ENCODE data around the gene TROAP. TPM values are rescaled to one million over a fixed set of nuclear protein-coding genes. Genes with fewer than 3 reads are reported as not detected.

The TROAP gene
- total RNA-seq, 8 experiments from 2014 or later, result 0.61 to 43.1 (median 2.8) TPM

DNA sequence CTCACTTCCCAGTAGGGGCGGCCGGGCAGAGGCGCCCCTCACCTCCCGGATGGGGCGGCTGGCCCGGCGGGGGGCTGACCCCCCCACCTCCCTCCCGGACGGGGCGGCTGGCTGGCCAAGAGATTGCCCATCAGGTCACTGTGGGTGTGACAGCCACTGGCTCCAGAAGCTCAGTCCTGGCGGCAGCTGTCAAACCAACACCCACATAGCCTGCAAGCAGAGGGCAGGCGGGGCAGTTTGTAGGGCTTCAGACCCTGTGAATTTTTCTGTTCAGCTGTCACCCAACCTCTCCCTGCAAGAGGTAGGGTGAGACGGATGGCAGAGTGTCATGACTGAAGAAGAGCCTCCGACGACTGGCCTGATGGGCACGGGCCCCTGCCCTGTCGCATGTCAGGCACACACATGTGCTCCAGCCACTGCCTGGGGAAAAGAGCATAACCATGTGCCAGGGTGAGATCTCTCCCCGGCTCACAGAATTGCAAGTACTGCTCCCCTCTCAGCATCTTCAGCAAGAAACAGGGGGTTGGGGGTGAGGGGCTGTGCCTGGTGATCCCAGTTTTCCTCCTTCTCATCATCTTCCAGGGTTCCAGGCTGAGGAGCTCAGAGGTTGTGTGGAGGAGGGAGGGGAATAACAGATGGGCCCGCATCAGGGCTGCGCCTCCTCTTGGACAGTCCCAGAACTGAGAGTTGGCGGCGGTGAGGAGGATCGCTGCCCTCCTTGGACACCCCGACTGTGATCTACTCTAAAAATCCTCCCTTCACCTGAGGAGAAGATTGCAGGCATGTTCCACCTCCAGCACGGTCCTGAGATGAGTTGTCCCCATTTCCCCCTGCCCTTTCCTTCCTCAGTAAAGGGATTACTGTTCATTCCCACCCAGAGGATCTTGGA lies 39.3 kb upstream of the TROAP start:
- in situ Hi-C loops (cut with MboI; ENCODE audit: low pct_unique_long_range_greater_than_20kb in 2 of 9, low sequenced_read_pairs in 9 of 9, unreplicated experiment in 9 of 9), result loop anchor here in 1 of 9 experiments (10.0 kb wide), 1 partner anchor 61 kb away; the partner anchor contains the start of gene DNAJC22
- peak in 3 of 8 experiments; percentile 37 to 74 (median 74) for ATAC-seq (replicated peaks in 6 of 8)
- 42 to 71% (median 56%) methylated on average over 2 to 14 of the region's 25 CpGs; no CpG with 5 or more reads in 6 of the 10 experiments for WGBS, 10 experiments
- no peak overlapping the region for H3K4me3 ChIP-seq
- H3K4me1 ChIP-seq (replicated peaks in 1 of 2), result peaks cover 10 to 19% of the 10 kb centered on the region in 2 donors
- no peak overlapping the region for H3K27ac ChIP-seq

DNA sequence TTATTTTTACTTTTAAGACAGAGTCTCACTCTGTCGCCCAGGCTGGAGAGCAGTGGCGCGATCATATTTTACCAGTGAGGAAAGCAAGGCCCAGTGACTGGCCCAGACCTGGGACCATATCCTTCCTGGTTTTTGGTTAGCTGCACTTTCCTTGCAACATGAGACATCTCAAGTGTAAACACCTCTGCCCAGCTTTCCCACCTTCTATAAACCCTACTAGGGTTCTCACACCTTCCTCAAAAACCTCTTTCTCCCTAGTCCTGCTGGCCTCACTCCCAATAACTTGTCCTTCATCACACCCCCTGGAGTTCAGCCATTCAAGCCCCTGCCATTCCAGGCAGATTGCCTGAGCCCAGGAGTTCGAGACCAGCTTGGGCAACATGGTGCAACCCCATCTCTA lies 38.4 kb upstream of the TROAP start:
- Histone ChIP-seq H3K4me3 (no peak overlapping the region), H3K4me1 (replicated peaks in 1 of 2) (peaks cover 5 to 15% of the 10 kb centered on the region in 2 donors), H3K27ac (no peak overlapping the region)
- WGBS, 10 experiments, result 74 to 100% (median 89%) methylated on average over 3 to 4 of the region's 4 CpGs; no CpG with 5 or more reads in 2 of the 10 experiments
- ATAC-seq (replicated peaks in 6 of 8), result no peak
- in situ Hi-C loops (cut with MboI; ENCODE audit: low pct_unique_long_range_greater_than_20kb in 2 of 9, low sequenced_read_pairs in 9 of 9, unreplicated experiment in 9 of 9), result loop anchor here in 1 of 9 experiments (10.0 kb wide), 1 partner anchor 60 kb away; the partner anchor contains the start of gene DNAJC22

DNA sequence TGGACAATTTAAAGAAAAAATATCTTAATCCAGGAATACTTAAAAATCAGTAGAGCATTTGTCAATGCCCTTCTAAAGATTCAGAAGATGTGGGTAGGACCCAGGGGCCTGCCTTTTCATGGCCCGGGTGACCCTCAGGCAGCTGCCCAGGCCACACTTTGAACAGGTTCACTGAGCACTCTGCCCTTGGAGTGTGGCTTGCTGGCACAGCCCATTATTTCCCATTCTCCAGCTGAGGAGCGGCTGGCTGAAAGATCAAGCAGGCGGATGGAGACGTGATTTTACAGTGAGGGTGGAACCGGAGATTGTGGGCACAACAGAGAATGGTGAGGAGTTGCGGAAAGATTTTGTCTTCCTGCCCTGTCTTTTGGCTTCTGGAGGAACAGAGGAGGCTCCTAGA lies 35.2 kb upstream of the TROAP start:
- in situ Hi-C loops (cut with MboI; ENCODE audit: low pct_unique_long_range_greater_than_20kb in 2 of 9, low sequenced_read_pairs in 9 of 9, unreplicated experiment in 9 of 9), result loop anchor here in 1 of 9 experiments (10.0 kb wide), 1 partner anchor 57 kb away; the partner anchor contains the start of gene DNAJC22
- WGBS, 10 experiments, result 0 to 50% (median 40%) methylated on average over 1 to 6 of the region's 6 CpGs; no CpG with 5 or more reads in 2 of the 10 experiments
- peak in 1 of 8 experiments; percentile 16 for ATAC-seq (replicated peaks in 6 of 8)

DNA sequence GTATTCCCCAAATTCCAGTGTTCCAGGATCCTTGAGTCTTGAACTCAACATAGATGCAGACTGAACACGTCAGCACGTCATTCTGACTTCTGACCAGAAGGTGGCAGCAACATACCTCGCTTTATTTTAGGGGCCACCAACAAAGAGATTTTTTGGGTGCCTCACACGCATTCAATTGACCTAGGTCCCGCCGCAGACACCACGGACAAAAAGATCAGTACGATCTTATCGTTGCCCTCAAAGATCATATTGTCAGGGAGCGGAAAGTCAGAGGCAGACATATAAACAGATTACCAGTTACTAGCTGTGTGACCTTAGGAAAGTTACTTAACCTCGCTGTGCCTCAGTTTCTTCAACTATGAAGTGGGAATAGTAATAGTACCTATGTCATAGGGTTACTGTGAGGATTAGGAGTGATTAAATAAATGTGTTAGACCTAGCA lies 34.6 kb upstream of the TROAP start:
- peaks cover 7 to 9% of the 10 kb centered on the region in 2 donors for H3K4me1 ChIP-seq (replicated peaks in 1 of 2)
- ATAC-seq (replicated peaks in 6 of 8), result peak in 3 of 8 experiments; percentile 21 to 71 (median 53)
- 0 to 21% (median 10%) methylated on average over 1 to 11 of the region's 11 CpGs for WGBS, 10 experiments
- in situ Hi-C loops (cut with MboI; ENCODE audit: low pct_unique_long_range_greater_than_20kb in 2 of 9, low sequenced_read_pairs in 9 of 9, unreplicated experiment in 9 of 9), result loop anchor here in 1 of 9 experiments (10.0 kb wide), 1 partner anchor 56 kb away; the partner anchor contains the start of gene DNAJC22
- H3K27ac ChIP-seq, result no peak overlapping the region
- no peak overlapping the region for H3K4me3 ChIP-seq

More for the DNA sequence above, 35.2 kb upstream of the TROAP start:
- no peak overlapping the region for H3K4me3 ChIP-seq
- H3K27ac ChIP-seq, result no peak overlapping the region
- H3K4me1 ChIP-seq (replicated peaks in 1 of 2), result peaks cover 1 to 4% of the 10 kb centered on the region in 2 donors

DNA sequence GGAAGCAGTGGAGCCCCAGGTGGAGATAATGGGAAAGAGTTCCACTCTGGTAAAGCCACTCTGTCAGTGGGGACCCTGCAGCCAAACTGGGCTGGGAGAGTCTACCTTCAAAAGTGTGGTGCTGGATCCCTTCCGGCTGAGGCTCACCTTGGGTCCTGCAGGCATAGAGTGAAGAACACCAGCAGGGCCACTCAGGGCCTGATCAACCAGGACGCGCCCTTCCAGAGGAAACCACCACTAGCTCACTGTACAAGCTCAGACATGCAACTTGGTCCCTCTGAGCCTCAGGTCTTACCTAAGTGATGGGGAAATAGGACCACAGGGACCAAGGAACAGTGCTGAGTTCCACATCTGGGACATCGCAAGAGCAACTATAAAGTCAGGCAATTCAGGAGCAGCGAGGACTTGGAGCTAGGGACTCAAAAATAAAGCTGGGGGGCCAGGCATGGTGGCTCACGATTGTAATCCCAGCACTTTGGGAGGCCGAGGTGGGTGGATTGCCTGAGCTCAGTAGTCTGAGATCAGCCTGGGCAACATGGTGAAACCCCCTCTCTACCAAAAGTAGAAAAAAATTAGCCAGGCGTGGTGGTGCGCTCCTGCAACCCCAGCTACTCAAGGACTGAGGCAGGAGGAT lies 34.0 kb upstream of the TROAP start:
- WGBS, 10 experiments, result 60 to 73% (median 71%) methylated on average over 1 to 9 of the region's 9 CpGs; no CpG with 5 or more reads in 3 of the 10 experiments
- in situ Hi-C loops (cut with MboI; ENCODE audit: low pct_unique_long_range_greater_than_20kb in 2 of 9, low sequenced_read_pairs in 9 of 9, unreplicated experiment in 9 of 9), result loop anchor here in 1 of 9 experiments (10.0 kb wide), 1 partner anchor 56 kb away; the partner anchor contains the start of gene DNAJC22
- Histone ChIP-seq H3K4me3 (no peak overlapping the region), H3K27ac (no peak overlapping the region), H3K4me1 (replicated peaks in 1 of 2) (peaks cover 13 to 16% of the 10 kb centered on the region in 2 donors)
- ATAC-seq (replicated peaks in 6 of 8), result no peak

DNA sequence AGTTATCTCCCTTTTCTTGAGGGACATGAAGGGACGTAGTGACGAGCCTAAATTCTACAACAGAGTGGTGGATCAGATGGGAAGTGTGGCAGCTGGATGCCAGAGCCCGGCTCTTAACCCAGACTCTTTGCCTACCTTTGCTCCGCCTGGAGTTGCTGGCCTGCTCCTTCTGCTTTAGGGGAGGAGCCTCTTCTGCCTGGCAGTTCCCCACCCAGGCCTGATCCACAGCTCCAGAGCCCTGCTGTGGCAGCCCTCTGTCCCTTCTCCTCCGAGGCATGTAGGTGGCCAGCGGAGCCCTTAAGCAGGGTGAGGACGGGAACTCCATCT lies 30.4 kb upstream of the TROAP start:
- H3K4me3 ChIP-seq, result peak overlapping the region in 2 of 5 donors; percentile 14 to 21
- in situ Hi-C loops (cut with MboI; ENCODE audit: low pct_unique_long_range_greater_than_20kb in 2 of 9, low sequenced_read_pairs in 9 of 9, unreplicated experiment in 9 of 9), result no loop called here
- H3K27ac ChIP-seq, result no peak overlapping the region
- 61 to 80% (median 62%) methylated on average over 1 to 7 of the region's 7 CpGs; no CpG with 5 or more reads in 7 of the 10 experiments for WGBS, 10 experiments
- peak in 6 of 8 experiments; percentile 2 to 19 (median 10) for ATAC-seq (replicated peaks in 6 of 8)
- H3K4me1 ChIP-seq (replicated peaks in 1 of 2), result peaks cover 21 to 35% of the 10 kb centered on the region in 2 donors

DNA sequence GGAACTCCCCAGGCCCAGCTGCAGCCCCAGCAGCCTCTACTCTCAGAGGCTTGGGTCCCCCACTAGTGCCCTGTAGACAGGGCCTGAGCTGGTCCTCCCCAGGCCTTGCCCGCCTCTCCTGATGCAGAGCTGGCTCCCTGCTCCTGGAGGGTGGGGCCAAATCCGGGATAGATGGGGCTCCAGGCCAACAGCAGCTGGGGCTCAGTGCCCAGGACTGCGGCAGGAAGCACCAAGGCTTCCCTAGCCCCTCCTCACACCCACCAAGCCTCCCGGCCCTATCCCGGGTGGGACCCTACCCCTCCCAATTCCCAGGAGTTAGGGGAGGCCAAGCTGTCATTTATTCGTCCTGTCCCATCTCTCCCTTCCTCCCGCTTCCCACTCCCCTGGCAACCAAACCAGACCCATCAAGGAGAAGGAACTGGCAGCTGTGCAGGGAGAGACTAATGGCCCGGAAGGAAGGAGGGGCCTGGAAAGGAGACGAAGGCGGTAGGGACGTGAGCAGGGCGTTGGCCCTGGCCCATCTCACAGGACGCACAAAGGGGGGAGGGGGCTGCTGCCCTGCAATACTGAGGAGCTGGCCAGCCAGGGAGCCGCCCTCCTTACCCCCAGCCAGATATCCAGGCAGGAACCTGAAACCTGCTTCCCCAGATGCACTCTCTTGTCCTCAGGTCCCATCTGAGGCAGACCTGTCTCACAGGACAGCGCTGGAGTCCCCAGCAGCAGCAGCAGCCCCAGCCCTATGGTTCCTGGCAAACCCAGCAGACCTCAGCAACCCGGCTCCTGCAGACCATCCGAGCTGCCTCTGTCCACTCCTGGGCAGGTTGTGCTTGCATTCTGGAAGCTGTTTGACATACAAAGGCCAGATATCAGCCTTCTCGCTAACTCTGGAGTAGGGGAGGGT lies 29.7 kb upstream of the TROAP start:
- in situ Hi-C loops (cut with MboI; ENCODE audit: low pct_unique_long_range_greater_than_20kb in 2 of 9, low sequenced_read_pairs in 9 of 9, unreplicated experiment in 9 of 9), result no loop called here
- H3K4me1 ChIP-seq (replicated peaks in 1 of 2), result peaks cover 21 to 35% of the 10 kb centered on the region in 2 donors
- H3K4me3 ChIP-seq, result peak overlapping the region in 2 of 5 donors; percentile 14 to 21
- peak; percentile 14 to 76 (median 70) for ATAC-seq (replicated peaks in 6 of 8)
- WGBS, 10 experiments, result 0 to 80% (median 27%) methylated on average over 1 to 6 of the region's 18 CpGs; no CpG with 5 or more reads in 6 of the 10 experiments
- peak overlapping the region in 1 of 2 donors; percentile 48 for H3K27ac ChIP-seq

DNA sequence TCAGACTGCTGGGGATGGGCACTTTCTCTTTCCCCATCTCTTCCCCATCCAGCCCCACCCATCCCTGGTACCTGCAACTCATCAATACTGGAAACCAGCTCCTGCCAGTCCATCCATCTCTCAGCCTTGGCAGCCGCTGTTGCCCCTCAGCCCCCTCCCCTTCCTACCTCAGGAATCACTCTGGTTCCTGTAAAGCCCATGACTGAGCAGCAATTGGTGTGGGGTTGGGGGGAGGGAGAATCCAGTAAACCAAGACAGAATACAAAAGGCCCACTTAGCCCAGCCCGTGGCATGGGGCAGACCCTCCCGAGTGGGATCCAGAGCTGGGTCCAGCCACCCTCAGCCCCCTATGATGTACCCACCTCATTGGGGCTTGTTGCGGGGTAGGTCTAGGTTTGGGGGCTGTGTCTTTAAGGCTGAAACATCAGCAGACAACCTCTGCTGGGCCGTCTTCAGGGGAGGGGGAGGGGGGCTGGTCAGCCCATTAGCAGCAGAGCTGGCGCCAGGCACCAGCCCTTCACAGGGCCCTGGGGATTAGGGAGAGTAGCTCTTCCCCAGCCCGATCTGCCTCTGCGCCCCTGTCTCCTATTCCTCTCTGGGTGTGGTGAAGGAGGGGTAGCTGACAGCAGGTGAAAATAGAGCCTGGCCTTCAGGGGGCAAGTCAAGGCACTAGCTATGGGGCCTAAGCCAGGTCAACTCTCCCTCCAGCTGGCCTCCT lies 28.8 kb upstream of the TROAP start:
- H3K4me1 ChIP-seq (replicated peaks in 1 of 2), result peaks cover 21 to 35% of the 10 kb centered on the region in 2 donors
- H3K4me3 ChIP-seq, result peak overlapping the region in 2 of 5 donors; percentile 14 to 21

DNA sequence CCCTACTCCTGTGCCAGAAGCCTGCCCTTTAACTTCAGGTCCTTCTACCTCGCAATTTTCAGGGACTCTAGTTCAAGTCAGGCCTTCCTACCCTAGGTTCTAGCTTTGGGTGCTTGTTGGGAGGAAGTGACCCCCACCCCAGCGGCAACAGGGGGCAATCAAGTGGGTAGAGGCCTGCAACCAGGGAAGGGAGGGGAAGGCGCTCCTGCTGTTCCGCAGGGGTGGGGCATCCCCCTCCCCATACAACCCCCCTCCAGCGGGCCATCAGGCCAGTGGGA lies 28.3 kb upstream of the TROAP start:
- peaks cover 21 to 35% of the 10 kb centered on the region in 2 donors for H3K4me1 ChIP-seq (replicated peaks in 1 of 2)
- in situ Hi-C loops (cut with MboI; ENCODE audit: low pct_unique_long_range_greater_than_20kb in 2 of 9, low sequenced_read_pairs in 9 of 9, unreplicated experiment in 9 of 9), result no loop called here
- ATAC-seq (replicated peaks in 6 of 8), result no peak
- H3K27ac ChIP-seq, result no peak overlapping the region
- peak overlapping the region in 1 of 5 donors; percentile 21 for H3K4me3 ChIP-seq
- 0 to 40% (median 17%) methylated on average over 1 to 3 of the region's 5 CpGs; no CpG with 5 or more reads in 7 of the 10 experiments for WGBS, 10 experiments

More for the DNA sequence above, 28.8 kb upstream of the TROAP start:
- in situ Hi-C loops (cut with MboI; ENCODE audit: low pct_unique_long_range_greater_than_20kb in 2 of 9, low sequenced_read_pairs in 9 of 9, unreplicated experiment in 9 of 9), result no loop called here
- peak overlapping the region in 1 of 2 donors; percentile 48 for H3K27ac ChIP-seq
- WGBS, 10 experiments, result 32 to 67% methylated on average over 3 to 4 of the region's 8 CpGs; no CpG with 5 or more reads in 8 of the 10 experiments
- ATAC-seq (replicated peaks in 6 of 8), result peak in 5 of 8 experiments; percentile 26 to 44 (median 30)

DNA sequence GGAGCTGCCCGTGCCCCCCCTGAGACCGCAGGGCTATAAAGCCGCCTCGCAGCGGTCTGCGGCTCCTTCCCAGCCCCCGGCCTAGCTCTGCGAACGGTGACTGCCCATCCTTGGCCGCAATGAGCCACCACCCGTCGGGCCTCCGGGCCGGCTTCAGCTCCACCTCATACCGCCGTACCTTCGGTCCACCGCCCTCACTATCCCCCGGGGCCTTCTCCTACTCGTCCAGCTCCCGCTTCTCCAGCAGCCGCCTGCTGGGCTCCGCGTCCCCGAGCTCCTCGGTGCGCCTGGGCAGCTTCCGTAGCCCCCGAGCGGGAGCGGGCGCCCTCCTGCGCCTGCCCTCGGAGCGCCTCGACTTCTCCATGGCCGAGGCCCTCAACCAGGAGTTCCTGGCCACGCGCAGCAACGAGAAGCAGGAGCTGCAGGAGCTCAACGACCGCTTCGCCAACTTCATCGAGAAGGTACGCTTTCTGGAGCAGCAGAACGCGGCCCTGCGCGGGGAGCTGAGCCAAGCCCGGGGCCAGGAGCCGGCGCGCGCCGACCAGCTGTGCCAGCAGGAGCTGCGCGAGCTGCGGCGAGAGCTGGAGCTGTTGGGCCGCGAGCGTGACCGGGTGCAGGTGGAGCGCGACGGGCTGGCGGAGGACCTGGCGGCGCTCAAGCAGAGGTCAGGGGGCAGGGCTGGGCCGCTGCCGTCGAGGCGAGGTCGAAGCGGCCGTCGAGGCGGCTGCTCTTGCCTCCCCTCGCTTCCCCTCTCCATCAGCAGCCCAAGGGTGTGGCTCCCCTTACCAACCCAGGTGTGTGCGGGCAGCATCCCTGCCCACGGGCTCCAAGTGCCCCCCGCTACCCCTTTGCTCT lies 27.7 kb upstream of the TROAP start, which contains the start of gene PRPH:
PRPH (plus strand) TSS at position 66 of the 855 bp plus-strand sequence; CDS start at position 120, 54 bp downstream.
- in situ Hi-C loops (cut with MboI; ENCODE audit: low pct_unique_long_range_greater_than_20kb in 2 of 9, low sequenced_read_pairs in 9 of 9, unreplicated experiment in 9 of 9), result no loop called here

More for the DNA sequence above, 27.7 kb upstream of the TROAP start, which contains the start of gene PRPH:
- peak in 4 of 8 experiments; percentile 3 to 19 (median 15) for ATAC-seq (replicated peaks in 6 of 8)
- 0 to 33% (median 24%) methylated on average over 2 to 15 of the region's 82 CpGs; no CpG with 5 or more reads in 5 of the 10 experiments for WGBS, 10 experiments
- H3K4me1 ChIP-seq (replicated peaks in 1 of 2), result peaks cover 21 to 35% of the 10 kb centered on the region in 2 donors
- peak within 1 kb of the TSS in 1 of 2 donors; percentile 48 for H3K27ac ChIP-seq
- H3K4me3 ChIP-seq, result peak within 1 kb of the TSS in 2 of 5 donors; percentile 14 to 21

Data from motor neuron (in vitro differentiated cells).